ENCODE data around the gene DPF1.

DPF1 gene

DNA sequence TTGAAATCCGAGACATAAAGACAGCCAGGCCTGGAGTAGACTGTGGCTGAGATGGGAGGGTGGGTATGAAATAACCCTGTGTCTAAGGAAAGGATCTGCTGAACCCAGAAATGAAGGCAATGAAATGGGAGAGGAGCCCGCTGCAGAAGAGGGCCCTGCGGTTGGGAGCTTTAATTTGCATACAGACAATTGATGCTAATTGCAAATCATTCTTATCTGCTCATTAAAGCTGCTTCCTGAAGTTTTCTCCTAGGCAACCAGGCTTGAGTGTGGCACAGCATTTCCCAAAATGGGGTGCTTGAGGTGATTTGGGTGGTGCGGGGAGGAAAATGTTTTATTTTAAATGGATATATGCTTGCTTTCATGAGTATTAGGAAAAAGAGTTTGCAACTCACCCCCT is 55.4 kb downstream of the DPF1 start:
- H3K79me2 ChIP-seq (ENCODE audit: low read length), result no peaks in the 10 kb centered on the region
- H3K27ac ChIP-seq (ENCODE audit: low read length), result no peak overlapping the region
- TF ChIP-seq EZH2phosphoT487 (IDR thresholded peaks at IDR 0.05; ENCODE audit: low read depth) (no peak), CTCF (IDR thresholded peaks at IDR 0.05; ENCODE audit: low read depth, low read length) (no peak)
- no peaks in the 10 kb centered on the region for H3K9me3 ChIP-seq (ENCODE audit: insufficient read depth, low read length)
- H3K36me3 ChIP-seq (replicated peaks; ENCODE audit: low read depth, low read length), result peaks cover 6% of the 10 kb centered on the region
- no peaks in the 10 kb centered on the region for H4K20me1 ChIP-seq (ENCODE audit: insufficient read depth, low read length)
- no peak overlapping the region for H3K4me2 ChIP-seq (ENCODE audit: low read length)
- no peaks in the 10 kb centered on the region for H3K27me3 ChIP-seq (ENCODE audit: low read depth, low read length)
- no peak overlapping the region for H2AFZ ChIP-seq (ENCODE audit: low read depth, low read length)
- no peak overlapping the region for H3K9ac ChIP-seq (ENCODE audit: low read length)
- H3K4me3 ChIP-seq (ENCODE audit: low read length), result no peak overlapping the region
- H3K4me1 ChIP-seq (ENCODE audit: low read length), result no peaks in the 10 kb centered on the region

- H3K36me3 ChIP-seq (replicated peaks; ENCODE audit: low read depth, low read length), result peaks cover 22% of the 10 kb centered on the region
- TF ChIP-seq CTCF (IDR thresholded peaks at IDR 0.05; ENCODE audit: low read depth, low read length) (no peak), EZH2phosphoT487 (IDR thresholded peaks at IDR 0.05; ENCODE audit: low read depth) (no peak)
- no peak overlapping the region for H3K4me2 ChIP-seq (ENCODE audit: low read length)
These were observed 58.7 kb downstream of the DPF1 start for GRCh38 chr19:38165335-38165734.

DNA sequence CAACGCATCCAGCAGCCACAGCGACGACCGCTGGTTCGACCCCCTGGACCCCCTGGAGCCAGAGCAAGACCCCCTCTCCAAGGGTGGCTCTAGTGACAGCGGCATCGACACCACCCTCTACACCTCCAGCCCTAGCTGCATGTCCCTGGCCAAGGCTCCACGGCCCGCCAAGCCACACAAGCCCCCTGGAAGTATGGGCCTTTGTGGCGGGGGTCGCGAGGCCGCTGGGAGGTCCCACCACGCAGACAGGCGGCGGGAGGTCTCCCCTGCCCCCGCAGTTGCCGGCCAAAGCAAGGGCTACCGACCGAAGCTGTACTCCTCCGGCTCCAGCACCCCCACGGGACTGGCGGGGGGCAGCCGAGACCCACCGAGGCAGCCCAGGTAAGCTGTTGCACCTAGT is 59.5 kb downstream of the DPF1 start:
- Histone ChIP-seq H3K36me3 (replicated peaks; ENCODE audit: low read depth, low read length) (peaks cover 24% of the 10 kb centered on the region), H3K9me3 (ENCODE audit: insufficient read depth, low read length) (no peaks in the 10 kb centered on the region), H3K79me2 (ENCODE audit: low read length) (no peaks in the 10 kb centered on the region), H2AFZ (ENCODE audit: low read depth, low read length) (no peak overlapping the region), H3K4me3 (ENCODE audit: low read length) (no peak overlapping the region), H3K4me2 (ENCODE audit: low read length) (no peak overlapping the region), H4K20me1 (ENCODE audit: insufficient read depth, low read length) (no peaks in the 10 kb centered on the region), H3K9ac (ENCODE audit: low read length) (no peak overlapping the region), H3K4me1 (ENCODE audit: low read length) (no peaks in the 10 kb centered on the region), H3K27ac (ENCODE audit: low read length) (no peak overlapping the region), H3K27me3 (ENCODE audit: low read depth, low read length) (no peaks in the 10 kb centered on the region)
- no peak for TF ChIP-seq CTCF (IDR thresholded peaks at IDR 0.05; ENCODE audit: low read depth, low read length)
- no peak for TF ChIP-seq EZH2phosphoT487 (IDR thresholded peaks at IDR 0.05; ENCODE audit: low read depth)

More at GRCh38 chr19:38165335-38165734, 58.7 kb downstream of the DPF1 start:
- Histone ChIP-seq H3K9ac (ENCODE audit: low read length) (no peak overlapping the region), H3K27ac (ENCODE audit: low read length) (no peak overlapping the region), H4K20me1 (ENCODE audit: insufficient read depth, low read length) (no peaks in the 10 kb centered on the region), H2AFZ (ENCODE audit: low read depth, low read length) (no peak overlapping the region), H3K9me3 (ENCODE audit: insufficient read depth, low read length) (no peaks in the 10 kb centered on the region), H3K4me1 (ENCODE audit: low read length) (no peaks in the 10 kb centered on the region), H3K4me3 (ENCODE audit: low read length) (no peak overlapping the region), H3K79me2 (ENCODE audit: low read length) (no peaks in the 10 kb centered on the region), H3K27me3 (ENCODE audit: low read depth, low read length) (no peaks in the 10 kb centered on the region)

DNA sequence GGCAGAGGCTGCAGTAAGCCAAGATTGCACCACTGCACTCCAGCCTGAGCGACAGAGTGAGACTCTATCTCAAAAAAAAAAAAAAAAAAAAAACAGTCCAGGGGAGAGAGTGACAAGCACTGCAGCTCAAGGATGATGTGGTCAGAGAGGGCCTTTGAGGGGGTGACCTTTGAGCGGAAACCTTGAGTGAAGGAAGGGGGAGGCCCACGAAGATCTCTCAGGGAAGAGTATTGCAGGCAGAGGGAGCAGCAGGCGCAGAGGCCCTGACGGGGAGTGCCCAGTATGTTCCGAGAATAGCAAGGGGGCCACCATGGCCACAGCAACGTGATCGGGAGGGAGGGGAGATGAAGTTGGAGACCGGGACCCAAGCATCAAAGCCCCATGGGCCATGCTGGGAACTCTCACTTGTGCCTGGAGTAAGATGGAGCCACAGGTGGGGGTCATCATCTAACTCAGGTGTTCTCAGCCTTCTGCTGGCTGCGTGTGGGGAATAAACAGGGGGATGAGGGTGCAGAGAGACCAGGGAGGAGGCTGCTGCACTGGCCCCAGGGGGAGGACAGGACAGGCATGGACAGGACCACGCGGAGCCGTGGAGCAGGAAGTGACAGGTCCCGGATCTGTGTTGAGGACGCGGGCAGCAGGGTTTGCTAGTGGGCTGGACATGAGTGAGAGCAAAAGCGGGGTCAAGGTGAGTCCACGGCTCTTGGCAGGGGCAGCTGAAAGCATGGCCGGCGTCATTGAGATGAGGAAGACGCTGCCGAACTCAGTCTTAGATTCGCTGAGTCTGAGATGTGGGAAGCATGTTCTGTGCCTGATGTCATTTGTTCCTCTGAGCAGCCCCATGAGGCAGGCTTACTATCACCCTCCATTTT is 60.4 kb downstream of the DPF1 start:
- Histone ChIP-seq H3K9me3 (ENCODE audit: insufficient read depth, low read length) (no peaks in the 10 kb centered on the region), H3K4me1 (ENCODE audit: low read length) (no peaks in the 10 kb centered on the region), H2AFZ (ENCODE audit: low read depth, low read length) (no peak overlapping the region), H3K9ac (ENCODE audit: low read length) (no peak overlapping the region), H3K4me2 (ENCODE audit: low read length) (no peak overlapping the region), H3K79me2 (ENCODE audit: low read length) (no peaks in the 10 kb centered on the region), H3K27ac (ENCODE audit: low read length) (no peak overlapping the region), H3K27me3 (ENCODE audit: low read depth, low read length) (no peaks in the 10 kb centered on the region), H4K20me1 (ENCODE audit: insufficient read depth, low read length) (no peaks in the 10 kb centered on the region), H3K4me3 (ENCODE audit: low read length) (no peak overlapping the region), H3K36me3 (replicated peaks; ENCODE audit: low read depth, low read length) (peaks cover 26% of the 10 kb centered on the region)
- no peak for TF ChIP-seq CTCF (IDR thresholded peaks at IDR 0.05; ENCODE audit: low read depth, low read length)
- no peak for TF ChIP-seq EZH2phosphoT487 (IDR thresholded peaks at IDR 0.05; ENCODE audit: low read depth)
